ENCODE measurements around the gene SET. TPM values are rescaled to one million over a fixed set of nuclear protein-coding genes. Genes with fewer than 3 reads are reported as not detected.

SET gene
- total RNA-seq, 1 donor from 2014 or later: 831 TPM

GRCh38 chr9:128712451-128713410, 23.7 kb downstream of the SET start:
- intact Hi-C loops (cut with micrococcal nuclease): no loop called here
- no peaks in the 10 kb centered on the region for H3K4me1 Mint-ChIP-seq

DNA sequence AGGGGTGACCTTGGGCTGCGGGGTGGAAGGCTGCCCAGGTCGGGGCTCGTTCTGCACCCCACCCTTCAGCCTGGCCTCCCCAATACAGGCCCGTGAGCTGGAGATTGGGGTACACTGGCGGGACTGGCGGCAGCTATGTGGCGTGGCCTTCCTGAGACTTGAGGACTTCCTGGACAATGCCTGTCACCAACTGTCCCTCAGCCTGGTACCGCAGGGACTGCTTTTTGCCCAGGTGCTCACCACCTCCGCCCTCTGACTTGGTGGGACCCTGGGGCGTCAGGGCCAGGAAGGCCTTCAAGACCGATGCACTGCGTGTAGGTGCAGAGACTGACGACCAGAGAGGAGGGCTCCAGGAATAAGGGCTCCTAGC, 24.4 kb downstream of the SET start:
- intact Hi-C loops (cut with micrococcal nuclease): no loop called here
- DNase-seq: no peak
- Mint-ChIP-seq H3K4me3 (no peak overlapping the region), H3K27ac (no peak overlapping the region), H3K4me1 (no peaks in the 10 kb centered on the region), H3K9me3 (no peaks in the 10 kb centered on the region), H3K27me3 (no peaks in the 10 kb centered on the region), H3K36me3 (ENCODE audit: low read depth) (peaks cover 7% of the 10 kb centered on the region)

More at GRCh38 chr9:128712451-128713410, 23.7 kb downstream of the SET start:
- no peak for DNase-seq
- no peaks in the 10 kb centered on the region for H3K9me3 Mint-ChIP-seq
- no peaks in the 10 kb centered on the region for H3K27me3 Mint-ChIP-seq
- H3K36me3 Mint-ChIP-seq (ENCODE audit: low read depth): peaks cover 7% of the 10 kb centered on the region
- no peak overlapping the region for H3K4me3 Mint-ChIP-seq
- H3K27ac Mint-ChIP-seq: no peak overlapping the region

DNA sequence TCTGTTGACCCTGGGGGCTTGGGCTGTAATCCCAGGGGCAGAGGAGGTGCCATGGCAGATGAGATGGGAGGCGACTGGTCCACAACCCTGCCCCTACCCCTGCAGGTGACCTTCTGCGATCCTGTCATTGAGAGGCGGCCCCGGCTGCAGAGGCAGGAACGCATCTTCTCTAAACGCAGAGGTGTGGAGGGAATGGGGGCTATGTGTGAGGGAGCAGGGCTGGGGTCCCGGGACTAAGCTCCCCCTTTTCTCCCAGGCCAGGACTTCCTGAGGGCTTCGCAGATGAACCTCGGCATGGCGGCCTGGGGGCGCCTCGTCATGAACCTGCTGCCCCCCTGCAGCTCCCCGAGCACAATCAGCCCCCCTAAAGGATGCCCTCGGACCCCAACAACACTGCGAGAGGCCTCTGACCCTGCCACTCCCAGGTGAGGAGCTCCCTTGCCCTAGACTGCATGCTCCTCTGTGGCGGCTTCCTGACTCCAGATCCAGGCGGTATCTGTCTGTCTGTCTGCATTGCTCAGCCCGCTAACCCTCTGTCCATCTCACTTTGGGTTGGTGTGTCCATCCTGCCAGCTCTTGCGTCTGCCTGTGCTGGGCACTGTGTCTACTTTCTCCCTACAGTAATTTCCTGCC, 25.0 kb downstream of the SET start:
- intact Hi-C loops (cut with micrococcal nuclease): no loop called here
- H3K27me3 Mint-ChIP-seq: no peaks in the 10 kb centered on the region
- peaks cover 7% of the 10 kb centered on the region for H3K36me3 Mint-ChIP-seq (ENCODE audit: low read depth)
- no peak for DNase-seq
- no peak overlapping the region for H3K4me3 Mint-ChIP-seq
- H3K4me1 Mint-ChIP-seq: no peaks in the 10 kb centered on the region
- no peak overlapping the region for H3K27ac Mint-ChIP-seq
- H3K9me3 Mint-ChIP-seq: no peaks in the 10 kb centered on the region

DNA sequence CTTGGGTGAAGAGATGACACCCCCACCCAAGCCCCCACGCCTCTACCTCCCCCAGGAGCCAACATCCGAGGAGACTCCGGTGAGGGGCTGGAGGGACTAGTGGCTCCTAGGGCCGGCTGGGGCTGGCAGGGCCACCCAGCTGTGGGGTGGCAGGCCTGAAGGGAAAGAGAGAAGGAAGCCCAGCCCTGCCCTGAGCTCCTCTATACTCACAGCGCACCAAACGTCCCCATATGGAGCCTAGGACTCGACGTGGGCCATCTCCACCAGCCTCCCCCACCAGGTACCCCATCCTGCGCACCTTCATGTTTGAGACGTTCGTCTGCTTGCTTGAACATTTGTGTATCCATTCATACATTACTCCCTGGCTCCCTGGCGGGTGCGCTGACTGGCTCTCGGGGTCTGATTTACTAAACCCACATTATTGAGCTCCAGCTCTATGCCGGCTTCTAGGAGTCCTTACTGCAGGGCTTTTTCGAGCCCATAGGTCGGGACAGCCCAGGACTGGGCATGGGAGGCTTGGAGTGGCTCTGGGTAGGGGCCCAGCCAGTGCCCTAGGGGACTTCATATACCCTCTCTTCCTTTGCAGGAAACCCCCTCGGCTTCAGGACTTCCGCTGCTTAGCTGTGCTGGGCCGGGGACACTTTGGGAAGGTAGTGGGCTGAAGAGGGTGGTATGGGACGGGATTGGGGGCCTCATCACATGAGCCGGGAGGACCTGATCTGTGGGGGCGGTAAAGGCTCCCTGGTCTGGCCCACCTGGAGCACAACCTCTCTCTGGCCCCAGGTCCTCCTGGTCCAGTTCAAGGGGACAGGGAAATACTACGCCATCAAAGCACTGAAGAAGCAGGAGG, 25.8 kb downstream of the SET start:
- no peaks in the 10 kb centered on the region for H3K9me3 Mint-ChIP-seq
- H3K36me3 Mint-ChIP-seq (ENCODE audit: low read depth): peaks cover 11% of the 10 kb centered on the region
- no peak for DNase-seq
- H3K27ac Mint-ChIP-seq: no peak overlapping the region
- no peaks in the 10 kb centered on the region for H3K27me3 Mint-ChIP-seq
- no peaks in the 10 kb centered on the region for H3K4me1 Mint-ChIP-seq
- intact Hi-C loops (cut with micrococcal nuclease): no loop called here
- H3K4me3 Mint-ChIP-seq: no peak overlapping the region

GRCh38 chr9:128715436-128715750, 26.4 kb downstream of the SET start:
- no peaks in the 10 kb centered on the region for H3K27me3 Mint-ChIP-seq
- H3K27ac Mint-ChIP-seq: no peak overlapping the region
- intact Hi-C loops (cut with micrococcal nuclease): no loop called here
- H3K4me3 Mint-ChIP-seq: no peak overlapping the region
- H3K36me3 Mint-ChIP-seq (ENCODE audit: low read depth): peaks cover 9% of the 10 kb centered on the region
- H3K9me3 Mint-ChIP-seq: no peaks in the 10 kb centered on the region
- no peak for DNase-seq
- no peaks in the 10 kb centered on the region for H3K4me1 Mint-ChIP-seq

- no peaks in the 10 kb centered on the region for H3K9me3 Mint-ChIP-seq
- H3K4me1 Mint-ChIP-seq: no peaks in the 10 kb centered on the region
- peaks cover 16% of the 10 kb centered on the region for H3K36me3 Mint-ChIP-seq (ENCODE audit: low read depth)
- H3K4me3 Mint-ChIP-seq: no peak overlapping the region
- no peak for DNase-seq
- no peaks in the 10 kb centered on the region for H3K27me3 Mint-ChIP-seq
- intact Hi-C loops (cut with micrococcal nuclease): no loop called here
- no peak overlapping the region for H3K27ac Mint-ChIP-seq
Measured at GRCh38 chr9:128716581-128717254, 27.7 kb downstream of the SET start.

- H3K9me3 Mint-ChIP-seq: no peaks in the 10 kb centered on the region
Measured at GRCh38 chr9:128718047-128718446, 29.0 kb downstream of the SET start.

DNA sequence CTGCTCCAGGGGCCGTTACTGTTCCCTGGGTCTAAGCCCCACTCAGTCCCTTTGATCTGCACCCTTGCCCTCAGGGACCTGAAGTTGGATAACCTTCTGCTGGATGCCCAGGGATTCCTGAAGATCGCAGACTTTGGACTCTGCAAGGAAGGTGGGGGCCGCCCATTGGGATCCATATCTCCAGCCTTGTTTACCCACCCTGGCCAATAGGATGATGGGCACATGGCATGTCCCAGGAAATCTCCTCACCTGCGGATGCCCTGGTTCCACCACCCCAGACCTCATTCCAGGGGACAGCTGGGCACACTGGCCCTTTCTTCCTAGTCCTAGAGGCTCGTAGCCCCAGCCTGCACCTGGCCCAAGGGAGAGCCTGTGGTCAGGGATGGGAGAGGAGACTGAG, 29.5 kb downstream of the SET start:
- Mint-ChIP-seq H3K27ac (no peak overlapping the region), H3K27me3 (no peaks in the 10 kb centered on the region)

More at GRCh38 chr9:128718047-128718446, 29.0 kb downstream of the SET start:
- intact Hi-C loops (cut with micrococcal nuclease): no loop called here
- Mint-ChIP-seq H3K27me3 (no peaks in the 10 kb centered on the region), H3K36me3 (ENCODE audit: low read depth) (peaks cover 16% of the 10 kb centered on the region), H3K4me1 (peaks cover 10% of the 10 kb centered on the region), H3K27ac (no peak overlapping the region), H3K4me3 (no peak overlapping the region)
- no peak for DNase-seq

GRCh38 chr9:128719919-128720605, 31.0 kb downstream of the SET start:
- Mint-ChIP-seq H3K4me1 (peaks cover 26% of the 10 kb centered on the region), H3K27ac (no peak overlapping the region), H3K4me3 (no peak overlapping the region), H3K27me3 (no peaks in the 10 kb centered on the region), H3K36me3 (ENCODE audit: low read depth) (peaks cover 17% of the 10 kb centered on the region), H3K9me3 (no peaks in the 10 kb centered on the region)
- no peak for DNase-seq
- intact Hi-C loops (cut with micrococcal nuclease): loop anchor here (5.0 kb wide), 1 partner anchor 97 kb away; the partner anchor contains the start of gene ENDOG

More for the DNA sequence above, 29.5 kb downstream of the SET start:
- H3K9me3 Mint-ChIP-seq: no peaks in the 10 kb centered on the region
- H3K36me3 Mint-ChIP-seq (ENCODE audit: low read depth): peaks cover 18% of the 10 kb centered on the region
- intact Hi-C loops (cut with micrococcal nuclease): no loop called here
- no peak overlapping the region for H3K4me3 Mint-ChIP-seq
- H3K4me1 Mint-ChIP-seq: peaks cover 15% of the 10 kb centered on the region
- no peak for DNase-seq

DNA sequence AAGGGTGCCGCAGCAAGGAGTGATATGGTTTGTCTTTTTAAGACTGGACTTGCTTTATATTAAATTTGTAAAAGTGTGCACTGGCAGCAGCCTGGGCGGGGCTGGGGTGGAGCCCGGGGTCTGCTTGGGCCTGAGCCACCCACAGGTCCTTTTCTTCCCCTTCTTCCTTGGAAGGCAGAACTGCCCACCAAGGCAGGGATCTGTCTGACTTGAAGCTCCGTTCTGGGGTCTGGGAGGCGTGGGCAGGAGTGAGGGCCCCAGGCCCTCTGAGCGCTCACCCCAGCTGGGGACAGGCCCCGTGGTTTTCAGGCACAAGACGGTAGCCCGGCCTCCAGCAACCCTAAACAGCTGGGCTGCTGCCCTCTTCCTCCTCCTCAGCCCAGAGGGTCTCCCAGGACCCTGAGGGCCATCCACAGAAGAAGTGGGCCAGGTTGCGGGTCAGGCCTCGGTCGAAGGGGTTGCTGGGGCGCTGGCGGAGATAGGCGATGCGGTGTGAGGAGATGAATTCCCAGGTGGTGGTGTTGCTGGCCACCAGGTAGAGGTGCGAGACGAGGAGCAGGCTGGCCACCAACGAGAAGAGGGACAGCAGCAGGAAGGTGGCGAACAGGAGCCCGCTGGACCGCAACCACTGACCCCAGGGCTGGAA, 31.9 kb downstream of the SET start:
- peaks cover 17% of the 10 kb centered on the region for H3K36me3 Mint-ChIP-seq (ENCODE audit: low read depth)
- DNase-seq: no peak
- no peak overlapping the region for H3K27ac Mint-ChIP-seq
- H3K9me3 Mint-ChIP-seq: no peaks in the 10 kb centered on the region
- peaks cover 31% of the 10 kb centered on the region for H3K4me1 Mint-ChIP-seq
- no peaks in the 10 kb centered on the region for H3K27me3 Mint-ChIP-seq
- no peak overlapping the region for H3K4me3 Mint-ChIP-seq
- intact Hi-C loops (cut with micrococcal nuclease): loop anchor here (5.0 kb wide), 1 partner anchor 96 kb away; the partner anchor contains the start of gene ENDOG

- Mint-ChIP-seq H3K27me3 (no peaks in the 10 kb centered on the region), H3K36me3 (ENCODE audit: low read depth) (peaks cover 17% of the 10 kb centered on the region), H3K9me3 (no peaks in the 10 kb centered on the region), H3K27ac (no peak overlapping the region), H3K4me1 (peaks cover 34% of the 10 kb centered on the region), H3K4me3 (peak overlapping the region; percentile 99)
- intact Hi-C loops (cut with micrococcal nuclease): loop anchor here (5.0 kb wide), 1 partner anchor 96 kb away; the partner anchor contains the start of gene ENDOG
- no peak for DNase-seq
Measured at GRCh38 chr9:128721487-128722010, 32.5 kb downstream of the SET start.

All from activated CD4-positive, alpha-beta T cell treated with anti-CD3 and anti-CD28 coated beads, Interleukin-2, amount 10 ng/mL, durations not matched to agents 24 days and 14 days (primary cell).